H7 (cell line): ENCODE data around the gene TRIM4. TPM values are rescaled to one million over a fixed set of nuclear protein-coding genes. Genes with fewer than 3 reads are reported as not detected.

Source experiments
- total RNA-seq: library from RNA; depleted of rRNA; stranded (reverse); fragments of >200 nt; shearing (Covaris generic); gene quantifications from 2 replicates; pipeline ENCODE4 v1.2.3, GENCODE V29; 2014; rRNA removed

The TRIM4 gene
- total RNA-seq, 1 experiment from 2014 or later: 0.28 TPM

Other genes with a start within 250 kb of the TRIM4 start
- gene CYP3A5, start 239.5 kb downstream of the TRIM4 start, total RNA-seq: 0.31 TPM in 1 of 2 replicates, not detected in the other
- not detected in 2 replicates for gene CYP3A7, start 184.3 kb downstream of the TRIM4 start, total RNA-seq
- not detected in 2 replicates for gene CYP3A4, start 135.3 kb downstream of the TRIM4 start, total RNA-seq
- gene CYP3A43, start 91.5 kb downstream of the TRIM4 start, total RNA-seq: 0.48 TPM in 1 of 2 replicates, not detected in the other
- not detected in 2 replicates for gene OR2AE1, start 42.5 kb downstream of the TRIM4 start, total RNA-seq
- gene GJC3, start 10.1 kb upstream of the TRIM4 start, total RNA-seq: 0.10 and 0.37 TPM in 2 replicates
- gene AZGP1, start 56.5 kb upstream of the TRIM4 start, total RNA-seq: not detected in 2 replicates
- gene ZKSCAN1, start 96.1 kb upstream of the TRIM4 start, total RNA-seq: 9.0 and 17.0 TPM in 2 replicates
- 27.2 and 32.9 TPM in 2 replicates for gene ZSCAN21, start 130.2 kb upstream of the TRIM4 start, total RNA-seq
- 40.8 and 51.0 TPM in 2 replicates for gene ZNF3, start 162.2 kb upstream of the TRIM4 start, total RNA-seq
- 51.8 and 59.6 TPM in 2 replicates for gene COPS6, start 169.4 kb upstream of the TRIM4 start, total RNA-seq
- gene MCM7, start 181.9 kb upstream of the TRIM4 start, total RNA-seq: 363 and 383 TPM in 2 replicates
- 15.1 and 23.3 TPM in 2 replicates for gene AP4M1, start 182.1 kb upstream of the TRIM4 start, total RNA-seq
- gene TAF6, start 199.8 kb upstream of the TRIM4 start, total RNA-seq: 104 and 106 TPM in 2 replicates
- 12.2 and 17.1 TPM in 2 replicates for gene CNPY4, start 200.1 kb upstream of the TRIM4 start, total RNA-seq
- gene MBLAC1, start 207.4 kb upstream of the TRIM4 start, total RNA-seq: 1.1 and 3.5 TPM in 2 replicates
- 143 and 165 TPM in 2 replicates for gene LAMTOR4, start 229.4 kb upstream of the TRIM4 start, total RNA-seq
- gene TRAPPC14, start 239.2 kb upstream of the TRIM4 start, total RNA-seq: 13.6 and 14.8 TPM in 2 replicates
- 0.73 and 3.1 TPM in 2 replicates for gene GAL3ST4, start 249.1 kb upstream of the TRIM4 start, total RNA-seq